T-helper 22 cell (primary cell): ENCODE measurements around the gene ODAD3.
"Not testable (repeated sequence)": the region's sequence is repeated elsewhere in the genome, so short reads cannot be mapped to it uniquely, and the experiment has no call there.

Experiments
- DNase-seq: peaks from one replicate; pipeline ENCODE4 v3.0.0-alpha.2; 2020; ENCODE audit warnings: low read depth

Gene ODAD3

GRCh38 chr19:11437955-11438354 is 3.0 kb upstream of the ODAD3 start:
- no peak for DNase-seq

GRCh38 chr19:11435833-11436313 is 952 bp upstream of the ODAD3 start:
- DNase-seq, result no peak

GRCh38 chr19:11434703-11435056 is 241 bp downstream of the ODAD3 start:
- no peak for DNase-seq

- DNase-seq, result not testable (repeated sequence)
Measured at GRCh38 chr19:11433526-11433925, 1.4 kb downstream of the ODAD3 start.

- no peak for DNase-seq
Measured at GRCh38 chr19:11426656-11427055, 8.3 kb downstream of the ODAD3 start.

- DNase-seq, result no peak
Measured at GRCh38 chr19:11425719-11426457, 9.0 kb downstream of the ODAD3 start.

GRCh38 chr19:11423791-11424181 is 11.1 kb downstream of the ODAD3 start:
- no peak for DNase-seq

GRCh38 chr19:11423164-11423790 is 11.6 kb downstream of the ODAD3 start:
- DNase-seq, result no peak

GRCh38 chr19:11422163-11423065 is 12.5 kb downstream of the ODAD3 start:
- DNase-seq, result peak; percentile 36

- no peak for DNase-seq
Measured at GRCh38 chr19:11421371-11422098, 13.4 kb downstream of the ODAD3 start.

GRCh38 chr19:11420429-11421370 is 14.2 kb downstream of the ODAD3 start:
- DNase-seq, result no peak

GRCh38 chr19:11418549-11419506 is 16.1 kb downstream of the ODAD3 start, which contains the start of gene RGL3:
RGL3 (minus strand) TSS chr19:11419314; CDS start chr19:11419278, 36 bp downstream.
- DNase-seq, result no peak

- DNase-seq, result no peak
Measured at GRCh38 chr19:11418094-11418548, 16.8 kb downstream of the ODAD3 start.

GRCh38 chr19:11416346-11417052 is 18.4 kb downstream of the ODAD3 start:
- DNase-seq, result no peak

GRCh38 chr19:11414544-11414943 is 20.4 kb downstream of the ODAD3 start:
- DNase-seq, result no peak

- DNase-seq, result no peak
Measured at GRCh38 chr19:11410682-11411081, 24.2 kb downstream of the ODAD3 start.

- DNase-seq, result no peak
Measured at GRCh38 chr19:11408591-11408990, 26.3 kb downstream of the ODAD3 start.

- DNase-seq, result not testable (repeated sequence)
Measured at GRCh38 chr19:11406703-11407236, 28.2 kb downstream of the ODAD3 start.
